SK-N-MC (cell line): ENCODE data around the gene RUNX2.

ENCODE experiments used
- EZH2 ChIP-seq: fragments of 200-600 bp; sonication (generic); IDR thresholded peaks from one replicate; pipeline ENCODE4 v1.6.1; 2017; ENCODE audit warnings: antibody characterized with exemption
- POLR2AphosphoS5 ChIP-seq: IDR thresholded peaks from 2 replicates; pipeline ENCODE4 v1.6.1; 2012; ENCODE audit warnings: mild to moderate bottlenecking, low read depth, low read length, borderline replicate concordance

GRCh38 chr6:45417436-45417835 is 89.3 kb downstream of the RUNX2 start:
- TF ChIP-seq POLR2AphosphoS5: no peak
- no peak for TF ChIP-seq EZH2
